ENCODE measurements around the gene RARG. TPM values are rescaled to one million over a fixed set of nuclear protein-coding genes. Genes with fewer than 3 reads are reported as not detected.

RARG gene
- polyA plus RNA-seq, 3 donors, result 1.8 to 14.6 (median 2.3) TPM

DNA sequence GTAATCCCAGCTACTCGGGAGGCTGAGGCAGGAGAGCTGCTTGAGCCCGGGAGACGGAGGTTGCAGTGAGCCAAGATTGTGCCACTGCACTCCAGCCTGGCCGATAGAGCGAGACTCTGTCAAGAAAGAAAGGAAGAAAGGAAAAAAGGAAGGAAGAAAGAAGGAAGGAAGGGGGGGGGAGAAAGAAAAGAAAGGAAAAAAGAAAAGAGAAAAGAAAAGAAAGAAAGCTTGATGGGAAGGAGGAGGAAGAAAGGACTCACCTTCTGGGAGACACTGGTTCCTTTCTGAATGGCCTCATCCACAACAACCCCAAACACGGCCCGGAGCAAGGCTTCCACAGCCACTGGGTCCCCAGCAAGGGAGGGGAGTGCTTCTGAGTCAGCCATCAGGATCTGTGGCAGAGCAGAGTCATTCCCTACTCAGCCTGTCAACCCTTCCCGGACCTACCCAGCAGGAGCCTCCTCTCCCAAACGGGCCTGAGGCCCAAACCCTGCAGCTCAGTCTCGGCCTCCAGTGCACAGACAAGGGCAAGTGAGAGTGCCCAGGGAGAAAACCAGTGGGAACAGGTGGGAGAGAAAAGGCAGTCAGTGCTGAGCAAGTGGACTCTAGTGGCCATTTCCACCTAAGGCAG is 58.8 kb downstream of the RARG start:
- Histone ChIP-seq H3K4me2 (replicated peaks; ENCODE audit: extremely low read depth, low read length, poor library complexity, severe bottlenecking) (no peak overlapping the region), H3K36me3 (replicated peaks in 1 of 2; ENCODE audit: control insufficient read depth in 1 of 2, insufficient read depth in 2 of 2, low read length in 2 of 2) (peaks cover 6 to 31% of the 10 kb centered on the region in 2 donors), H3K27ac (ENCODE audit: low read depth in 1 of 2, low read length in 2 of 2) (no peak overlapping the region), H3K9me3 (replicated peaks in 1 of 2; ENCODE audit: control insufficient read depth in 1 of 2, insufficient read depth in 1 of 2, low read length in 2 of 2) (no peaks in the 10 kb centered on the region), H4K20me1 (ENCODE audit: insufficient read depth, low read length) (no peaks in the 10 kb centered on the region), H3K79me2 (ENCODE audit: insufficient read depth, low read length) (no peaks in the 10 kb centered on the region), H2AFZ (ENCODE audit: insufficient read depth, low read depth, low read length, poor library complexity, severe bottlenecking) (no peak overlapping the region), H3K9ac (ENCODE audit: insufficient read depth, low read length, poor library complexity, severe bottlenecking) (no peak overlapping the region), H3K4me3 (replicated peaks in 1 of 3; ENCODE audit: low read depth in 2 of 3, low read length in 3 of 3) (no peak overlapping the region), H3K4me1 (ENCODE audit: control insufficient read depth in 1 of 2, insufficient read depth in 2 of 2, low read length in 2 of 2) (no peaks in the 10 kb centered on the region), H3K27me3 (ENCODE audit: control insufficient read depth in 2 of 2, insufficient read depth in 2 of 2, low read length in 2 of 2) (no peaks in the 10 kb centered on the region)
- Mint-ChIP-seq H3K9me3 (no peaks in the 10 kb centered on the region), H3K4me3 (no peak overlapping the region), H3K36me3 (peaks cover 31 to 33% of the 10 kb centered on the region in 2 donors), H3K4me1 (peaks cover 4% of the 10 kb centered on the region), H3K27ac (no peak overlapping the region), H3K27me3 (ENCODE audit: low read depth in 3 of 3) (peaks cover 0 to 1% (median 0%) of the 10 kb centered on the region in 3 donors)
- WGBS (ENCODE audit: insufficient coverage), result 97% methylated on average over 6 of the region's 10 CpGs
- TF ChIP-seq, protein P1, sequence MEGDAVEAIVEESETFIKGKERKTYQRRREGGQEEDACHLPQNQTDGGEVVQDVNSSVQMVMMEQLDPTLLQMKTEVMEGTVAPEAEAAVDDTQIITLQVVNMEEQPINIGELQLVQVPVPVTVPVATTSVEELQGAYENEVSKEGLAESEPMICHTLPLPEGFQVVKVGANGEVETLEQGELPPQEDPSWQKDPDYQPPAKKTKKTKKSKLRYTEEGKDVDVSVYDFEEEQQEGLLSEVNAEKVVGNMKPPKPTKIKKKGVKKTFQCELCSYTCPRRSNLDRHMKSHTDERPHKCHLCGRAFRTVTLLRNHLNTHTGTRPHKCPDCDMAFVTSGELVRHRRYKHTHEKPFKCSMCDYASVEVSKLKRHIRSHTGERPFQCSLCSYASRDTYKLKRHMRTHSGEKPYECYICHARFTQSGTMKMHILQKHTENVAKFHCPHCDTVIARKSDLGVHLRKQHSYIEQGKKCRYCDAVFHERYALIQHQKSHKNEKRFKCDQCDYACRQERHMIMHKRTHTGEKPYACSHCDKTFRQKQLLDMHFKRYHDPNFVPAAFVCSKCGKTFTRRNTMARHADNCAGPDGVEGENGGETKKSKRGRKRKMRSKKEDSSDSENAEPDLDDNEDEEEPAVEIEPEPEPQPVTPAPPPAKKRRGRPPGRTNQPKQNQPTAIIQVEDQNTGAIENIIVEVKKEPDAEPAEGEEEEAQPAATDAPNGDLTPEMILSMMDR (IDR thresholded peaks at IDR 0.05), result no peak
- DNase-seq, result no peak
- intact Hi-C loops (cut with micrococcal nuclease), result no loop called here

DNA sequence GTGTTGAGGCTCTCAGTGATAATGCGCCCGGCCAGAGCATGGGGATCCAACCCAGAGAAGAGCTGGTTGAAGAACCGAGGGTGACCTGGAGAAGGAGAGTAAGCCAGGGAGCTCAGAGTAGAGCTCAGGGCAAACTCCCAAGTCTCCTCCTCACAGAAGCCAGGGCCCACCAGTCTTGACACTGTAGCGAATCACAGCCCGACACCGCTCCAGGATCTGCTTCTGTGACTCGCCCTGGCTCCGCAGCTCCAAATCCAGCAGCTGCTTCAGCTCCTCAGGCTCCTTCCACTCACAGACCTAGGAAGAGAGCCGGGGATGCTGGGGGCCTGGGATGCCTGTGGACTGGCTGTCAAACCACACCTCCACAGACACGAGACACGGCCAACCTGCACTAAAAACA is 59.7 kb downstream of the RARG start:
- peaks cover 34 to 35% of the 10 kb centered on the region in 2 donors for H3K36me3 Mint-ChIP-seq
- WGBS (ENCODE audit: insufficient coverage), result 100% methylated on average over 6 of the region's 11 CpGs
- Histone ChIP-seq H3K79me2 (ENCODE audit: insufficient read depth, low read length) (no peaks in the 10 kb centered on the region), H3K36me3 (replicated peaks in 1 of 2; ENCODE audit: control insufficient read depth in 1 of 2, insufficient read depth in 2 of 2, low read length in 2 of 2) (peaks cover 6 to 31% of the 10 kb centered on the region in 2 donors), H3K4me1 (ENCODE audit: control insufficient read depth in 1 of 2, insufficient read depth in 2 of 2, low read length in 2 of 2) (no peaks in the 10 kb centered on the region), H2AFZ (ENCODE audit: insufficient read depth, low read depth, low read length, poor library complexity, severe bottlenecking) (no peak overlapping the region), H3K27me3 (ENCODE audit: control insufficient read depth in 2 of 2, insufficient read depth in 2 of 2, low read length in 2 of 2) (no peaks in the 10 kb centered on the region), H3K9ac (ENCODE audit: insufficient read depth, low read length, poor library complexity, severe bottlenecking) (no peak overlapping the region), H3K4me2 (replicated peaks; ENCODE audit: extremely low read depth, low read length, poor library complexity, severe bottlenecking) (no peak overlapping the region), H3K4me3 (replicated peaks in 1 of 3; ENCODE audit: low read depth in 2 of 3, low read length in 3 of 3) (no peak overlapping the region), H3K9me3 (replicated peaks in 1 of 2; ENCODE audit: control insufficient read depth in 1 of 2, insufficient read depth in 1 of 2, low read length in 2 of 2) (no peaks in the 10 kb centered on the region), H4K20me1 (ENCODE audit: insufficient read depth, low read length) (no peaks in the 10 kb centered on the region), H3K27ac (ENCODE audit: low read depth in 1 of 2, low read length in 2 of 2) (no peak overlapping the region)
- peaks cover 4% of the 10 kb centered on the region for H3K4me1 Mint-ChIP-seq
- H3K27me3 Mint-ChIP-seq (ENCODE audit: low read depth in 3 of 3), result peaks cover 0 to 1% (median 0%) of the 10 kb centered on the region in 3 donors
- TF ChIP-seq, protein P1 (IDR thresholded peaks at IDR 0.05), result no peak
- intact Hi-C loops (cut with micrococcal nuclease), result no loop called here
- no peak overlapping the region for H3K4me3 Mint-ChIP-seq
- H3K9me3 Mint-ChIP-seq, result no peaks in the 10 kb centered on the region
- no peak overlapping the region for H3K27ac Mint-ChIP-seq
- no peak for DNase-seq

Measured in CD14-positive monocyte (primary cell).